Stomach (tissue), 4 donors: Measurements from ENCODE around the gene TNRC6B.

Experiments
- EP300 ChIP-seq: sonication (generic); formaldehyde crosslinking; IDR thresholded peaks from one replicate; pipeline ENCODE4 v1.6.1; 2017; ENCODE audit warnings: antibody characterized with exemption
- POLR2A ChIP-seq, 4 donors: fragments of 450-650 bp; IDR thresholded peaks; one replicate each; pipeline ENCODE4 v1.6.1; 2016; ENCODE audit warnings: antibody characterized with exemption in 4 of 4, control low read depth in 2 of 4, mild to moderate bottlenecking in 1 of 4, moderate library complexity in 1 of 4
- POLR2AphosphoS5 ChIP-seq, 3 donors: sonication (generic); formaldehyde crosslinking; IDR thresholded peaks; one replicate each; pipeline ENCODE4 v1.6.1; 2016; ENCODE audit warnings: antibody characterized with exemption in 3 of 3
- TF ChIP-seq, protein P1 (sequence below), 7 experiments: fragments of 450-650 bp in 4 of 7; fragments of 200-600 bp in 3 of 7; sonication (generic) in 3 of 7; IDR thresholded peaks; one replicate each; pipeline ENCODE4 v1.5.1; 2016 to 2019; ENCODE audit warnings: antibody characterized with exemption in 7 of 7, control low read depth in 2 of 7, mild to moderate bottlenecking in 1 of 7

DNA sequence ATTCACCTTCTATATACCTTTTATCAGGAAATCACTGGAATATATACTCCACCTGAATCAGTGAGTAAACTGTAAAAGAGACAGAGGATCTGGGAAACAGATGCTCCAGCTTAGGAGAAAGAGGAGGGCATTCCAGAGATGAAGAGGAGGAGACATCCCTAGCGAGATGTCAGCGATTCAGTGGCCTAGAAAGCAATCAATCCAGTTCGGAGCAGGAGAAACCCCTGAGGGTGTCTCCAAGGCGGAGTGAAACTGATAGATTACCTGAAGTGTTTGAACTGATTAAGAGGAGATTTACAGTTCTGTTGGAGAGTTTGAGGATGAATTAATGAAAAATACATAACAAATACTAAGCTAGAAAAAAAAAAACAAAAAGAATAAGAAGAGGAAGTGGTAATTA, 24.5 kb upstream of the TNRC6B start:
- TF ChIP-seq POLR2A (IDR thresholded peaks at IDR 0.05) (no peak), POLR2AphosphoS5 (IDR thresholded peaks at IDR 0.05) (no peak), EP300 (no peak)
- TF ChIP-seq, protein P1, sequence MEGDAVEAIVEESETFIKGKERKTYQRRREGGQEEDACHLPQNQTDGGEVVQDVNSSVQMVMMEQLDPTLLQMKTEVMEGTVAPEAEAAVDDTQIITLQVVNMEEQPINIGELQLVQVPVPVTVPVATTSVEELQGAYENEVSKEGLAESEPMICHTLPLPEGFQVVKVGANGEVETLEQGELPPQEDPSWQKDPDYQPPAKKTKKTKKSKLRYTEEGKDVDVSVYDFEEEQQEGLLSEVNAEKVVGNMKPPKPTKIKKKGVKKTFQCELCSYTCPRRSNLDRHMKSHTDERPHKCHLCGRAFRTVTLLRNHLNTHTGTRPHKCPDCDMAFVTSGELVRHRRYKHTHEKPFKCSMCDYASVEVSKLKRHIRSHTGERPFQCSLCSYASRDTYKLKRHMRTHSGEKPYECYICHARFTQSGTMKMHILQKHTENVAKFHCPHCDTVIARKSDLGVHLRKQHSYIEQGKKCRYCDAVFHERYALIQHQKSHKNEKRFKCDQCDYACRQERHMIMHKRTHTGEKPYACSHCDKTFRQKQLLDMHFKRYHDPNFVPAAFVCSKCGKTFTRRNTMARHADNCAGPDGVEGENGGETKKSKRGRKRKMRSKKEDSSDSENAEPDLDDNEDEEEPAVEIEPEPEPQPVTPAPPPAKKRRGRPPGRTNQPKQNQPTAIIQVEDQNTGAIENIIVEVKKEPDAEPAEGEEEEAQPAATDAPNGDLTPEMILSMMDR (IDR thresholded peaks at IDR 0.05), result no peak
